ENCODE results near the gene CWF19L2.

DNA sequence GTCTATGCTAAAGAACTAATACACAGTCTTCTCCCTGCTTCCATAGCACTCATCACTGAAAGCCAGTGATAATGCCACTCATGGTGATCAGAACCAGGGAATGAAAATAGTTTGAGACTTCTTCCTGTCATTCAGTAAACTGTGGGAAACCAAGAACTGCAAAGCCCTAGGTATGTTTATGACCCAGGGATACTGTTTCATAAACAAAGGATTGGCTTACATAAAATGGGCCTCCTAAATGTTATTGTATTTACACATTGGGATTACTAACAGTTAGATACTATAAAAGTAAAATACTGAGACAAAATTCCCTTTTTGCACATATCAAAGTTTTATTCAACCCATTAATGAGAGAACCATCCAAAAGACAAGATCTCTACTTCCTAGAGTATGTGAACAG lies 21.3 kb upstream of the CWF19L2 start:
- TF ChIP-seq CTCF (IDR thresholded peaks at IDR 0.05; ENCODE audit: insufficient read depth, low read depth, low read length) (no peak), EZH2 (IDR thresholded peaks at IDR 0.05; ENCODE audit: insufficient read depth, low read length) (no peak)

Data from astrocyte (in vitro differentiated cells and primary cell).